Naive thymus-derived CD4-positive, alpha-beta T cell (primary cell): ENCODE measurements around the gene CAMTA1. TPM values are rescaled to one million over a fixed set of nuclear protein-coding genes. Genes with fewer than 3 reads are reported as not detected.
A peak's percentile ranks its signal among the peaks of the same experiment; 100 is the strongest.

Experiments
- ATAC-seq: fragments of 150-1000 bp; cut with Tn5 transposase; 2 replicates; pipeline ENCODE4 v1.10.0; 2021; ENCODE audit warnings: mild to moderate bottlenecking, moderate library complexity
- CTCF ChIA-PET: fragments of 350-600 bp; sonication (Branson Sonifier 250); formaldehyde crosslinking; loops from one replicate; lab custom pipeline; 2021; ENCODE audit warnings: antibody characterized with exemption; lab: Charles Lee
- POLR2A ChIA-PET: fragments of 350-600 bp; sonication (Branson Sonifier 250); formaldehyde crosslinking; loops from one replicate; lab custom pipeline; 2021; ENCODE audit warnings: antibody characterized with exemption, inconsistent platforms; lab: Charles Lee
- DNase-seq, 9 donors: peaks; one replicate each; pipeline versions ENCODE4 v3.0.0 to v3.0.0-alpha.2; 2020 to 2022; ENCODE audit warnings: mixed read lengths in 1 of 9
- H3K27ac ChIP-seq: one replicate; pipeline ENCODE4 v1.7.0; 2013; ENCODE audit warnings: mild to moderate bottlenecking, low read depth, low read length, moderate library complexity
- H3K27me3 ChIP-seq, 2 donors: one replicate each; pipeline ENCODE4 v1.7.0; 2013; ENCODE audit warnings: low read length in 2 of 2, mild to moderate bottlenecking in 2 of 2, moderate library complexity in 2 of 2; ENCODE audit not compliant: control insufficient read depth in 2 of 2, insufficient read depth in 2 of 2
- H3K36me3 ChIP-seq, 3 experiments: 1 replicate in 2 of 3; 2 replicates in 1 of 3; pipeline ENCODE4 v1.7.0; 2013; ENCODE audit warnings: low read length in 3 of 3, mild to moderate bottlenecking in 3 of 3, moderate library complexity in 1 of 3; ENCODE audit not compliant: insufficient read depth in 3 of 3, control insufficient read depth in 2 of 3
- H3K4me1 ChIP-seq, 2 donors: one replicate each; pipeline ENCODE4 v1.7.0; 2013; ENCODE audit warnings: low read length in 2 of 2, mild to moderate bottlenecking in 2 of 2, moderate library complexity in 1 of 2; ENCODE audit not compliant: control insufficient read depth in 2 of 2, insufficient read depth in 2 of 2
- H3K4me3 ChIP-seq: 2 replicates; pipeline ENCODE4 v1.7.0; 2013; ENCODE audit warnings: mild to moderate bottlenecking, low read length
- H3K9me3 ChIP-seq, 3 experiments: 1 replicate in 2 of 3; 2 replicates in 1 of 3; pipeline ENCODE4 v1.7.0; 2013; ENCODE audit warnings: low read length in 3 of 3; ENCODE audit not compliant: control insufficient read depth in 2 of 3
- H3K27ac Mint-ChIP-seq, 9 donors: one replicate each; pipeline ENCODE4 v1.8.0; 2020 to 2022; ENCODE audit warnings: mixed read lengths in 9 of 9, mild to moderate bottlenecking in 8 of 9, moderate library complexity in 5 of 9, inconsistent platforms in 2 of 9
- H3K27me3 Mint-ChIP-seq, 5 donors: one replicate each; pipeline ENCODE4 v1.8.0; 2021 to 2022; ENCODE audit warnings: mixed read lengths in 5 of 5, mild to moderate bottlenecking in 1 of 5
- H3K36me3 Mint-ChIP-seq, 5 donors: one replicate each; pipeline ENCODE4 v1.8.0; 2020 to 2022; ENCODE audit warnings: mixed read lengths in 5 of 5, mild to moderate bottlenecking in 3 of 5, inconsistent platforms in 1 of 5
- H3K4me1 Mint-ChIP-seq, 7 donors: one replicate each; pipeline ENCODE4 v1.8.0; 2020 to 2022; ENCODE audit warnings: mixed read lengths in 7 of 7, mild to moderate bottlenecking in 3 of 7, inconsistent platforms in 1 of 7
- H3K4me3 Mint-ChIP-seq, 10 donors: one replicate each; pipeline ENCODE4 v1.8.0; 2020 to 2022; ENCODE audit warnings: mild to moderate bottlenecking in 10 of 10, mixed read lengths in 10 of 10, moderate library complexity in 6 of 10, inconsistent platforms in 2 of 10
- H3K9me3 Mint-ChIP-seq, 11 donors: one replicate each; pipeline ENCODE4 v1.8.0; 2020 to 2022; ENCODE audit warnings: mixed read lengths in 11 of 11, mild to moderate bottlenecking in 4 of 11, inconsistent platforms in 1 of 11, moderate library complexity in 1 of 11
- intact Hi-C, 2 donors: fragments of 100-400 bp; cut with micrococcal nuclease; formaldehyde crosslinking; loops; one replicate each; pipeline ENCODE4 v1.15.1; 2023
- polyA plus RNA-seq, 2 donors: library from polyadenylated mRNA; unstranded; fragments of 300-500 nt; fragmentation: Illumina TruSeq; gene quantifications; one replicate each; pipeline ENCODE4 v1.2.3, GENCODE V29; 2021
- total RNA-seq, 6 experiments: library from RNA in 5 of 6; stranded (reverse) in 5 of 6; gene quantifications; 1 replicate in 5 of 6; 2 replicates in 1 of 6; pipeline ENCODE4 v1.2.3 and lab custom pipeline; 2021 to 2026

The CAMTA1 gene
- total and polyA plus RNA-seq, 7 experiments from 2014 or later = 38.1 to 68.6 (median 42.6) TPM

GRCh38 chr1:7049913-7050625, 264.8 kb downstream of the CAMTA1 start:
- H3K36me3 Mint-ChIP-seq = no peaks in the 10 kb centered on the region
- H3K4me3 Mint-ChIP-seq = no peak overlapping the region
- ChIA-PET POLR2A (no interaction called here), CTCF (no interaction called here)
- Histone ChIP-seq H3K4me3 (no peak overlapping the region), H3K4me1 (no peaks in the 10 kb centered on the region), H3K27ac (no peak overlapping the region), H3K27me3 (no peaks in the 10 kb centered on the region), H3K9me3 (no peaks in the 10 kb centered on the region), H3K36me3 (no peaks in the 10 kb centered on the region)
- no peaks in the 10 kb centered on the region for H3K4me1 Mint-ChIP-seq
- intact Hi-C loops = loop anchor here in 1 of 2 donors (10.0 kb wide), 1 partner anchor 595 kb away; no protein-coding TSS in a partner anchor
- H3K27ac Mint-ChIP-seq = peak overlapping the region in 1 of 9 donors; percentile 72
- DNase-seq (no peak), ATAC-seq (no peak)
- peaks cover 0 to 17% (median 13%) of the 10 kb centered on the region in 5 donors for H3K27me3 Mint-ChIP-seq
- peaks cover 0 to 5% (median 0%) of the 10 kb centered on the region in 11 donors for H3K9me3 Mint-ChIP-seq

- Mint-ChIP-seq H3K27me3 (peaks cover 0 to 14% (median 13%) of the 10 kb centered on the region in 5 donors), H3K4me1 (no peaks in the 10 kb centered on the region), H3K4me3 (no peak overlapping the region), H3K36me3 (no peaks in the 10 kb centered on the region), H3K9me3 (peaks cover 0 to 5% (median 0%) of the 10 kb centered on the region in 11 donors), H3K27ac (peak overlapping the region in 1 of 9 donors; percentile 72)
- ChIA-PET CTCF (no interaction called here), POLR2A (no interaction called here)
- intact Hi-C loops = no loop called here
- H3K4me3 ChIP-seq = no peak overlapping the region
- no peaks in the 10 kb centered on the region for H3K9me3 ChIP-seq
- H3K4me1 ChIP-seq = no peaks in the 10 kb centered on the region
- ATAC-seq (no peak), DNase-seq (no peak)
- H3K27me3 ChIP-seq = no peaks in the 10 kb centered on the region
- no peaks in the 10 kb centered on the region for H3K36me3 ChIP-seq
- no peak overlapping the region for H3K27ac ChIP-seq
These were observed 265.8 kb downstream of the CAMTA1 start for GRCh38 chr1:7050751-7051665.

- peaks cover 0 to 5% (median 0%) of the 10 kb centered on the region in 11 donors for H3K9me3 Mint-ChIP-seq
- Histone ChIP-seq H3K27ac (no peak overlapping the region), H3K4me1 (no peaks in the 10 kb centered on the region), H3K36me3 (no peaks in the 10 kb centered on the region), H3K4me3 (no peak overlapping the region), H3K27me3 (no peaks in the 10 kb centered on the region), H3K9me3 (no peaks in the 10 kb centered on the region)
- H3K4me3 Mint-ChIP-seq = no peak overlapping the region
- no peak for DNase-seq
- intact Hi-C loops = no loop called here
- no peak overlapping the region for H3K27ac Mint-ChIP-seq
- H3K27me3 Mint-ChIP-seq = peaks cover 0 to 14% (median 10%) of the 10 kb centered on the region in 5 donors
- H3K4me1 Mint-ChIP-seq = no peaks in the 10 kb centered on the region
- POLR2A ChIA-PET = no interaction called here
- ATAC-seq = no peak
- CTCF ChIA-PET = no interaction called here
- no peaks in the 10 kb centered on the region for H3K36me3 Mint-ChIP-seq
These were observed 267.4 kb downstream of the CAMTA1 start for GRCh38 chr1:7052701-7053100.

- Histone ChIP-seq H3K4me3 (no peak overlapping the region), H3K4me1 (no peaks in the 10 kb centered on the region), H3K36me3 (no peaks in the 10 kb centered on the region), H3K9me3 (no peaks in the 10 kb centered on the region), H3K27ac (no peak overlapping the region), H3K27me3 (no peaks in the 10 kb centered on the region)
- CTCF ChIA-PET = no interaction called here
- peaks cover 0 to 5% (median 0%) of the 10 kb centered on the region in 11 donors for H3K9me3 Mint-ChIP-seq
- H3K36me3 Mint-ChIP-seq = no peaks in the 10 kb centered on the region
- H3K27me3 Mint-ChIP-seq = peaks cover 0 to 22% (median 4%) of the 10 kb centered on the region in 5 donors
- ATAC-seq (no peak), DNase-seq (no peak)
- intact Hi-C loops = no loop called here
- POLR2A ChIA-PET = no interaction called here
- peaks cover 0 to 2% (median 0%) of the 10 kb centered on the region in 7 donors for H3K4me1 Mint-ChIP-seq
- H3K4me3 Mint-ChIP-seq = no peak overlapping the region
- H3K27ac Mint-ChIP-seq = no peak overlapping the region
These were observed 275.5 kb downstream of the CAMTA1 start for GRCh38 chr1:7060745-7061144.

GRCh38 chr1:7062346-7063061, 277.2 kb downstream of the CAMTA1 start:
- no peak for DNase-seq
- Histone ChIP-seq H3K27me3 (no peaks in the 10 kb centered on the region), H3K27ac (no peak overlapping the region), H3K9me3 (no peaks in the 10 kb centered on the region), H3K4me3 (no peak overlapping the region), H3K4me1 (no peaks in the 10 kb centered on the region), H3K36me3 (no peaks in the 10 kb centered on the region)
- intact Hi-C loops = no loop called here
- H3K27me3 Mint-ChIP-seq = peaks cover 0 to 30% (median 7%) of the 10 kb centered on the region in 5 donors
- H3K4me1 Mint-ChIP-seq = peaks cover 0 to 2% (median 0%) of the 10 kb centered on the region in 7 donors
- H3K27ac Mint-ChIP-seq = no peak overlapping the region
- H3K36me3 Mint-ChIP-seq = no peaks in the 10 kb centered on the region
- ATAC-seq = no peak
- POLR2A ChIA-PET = no interaction called here
- CTCF ChIA-PET = no interaction called here
- H3K4me3 Mint-ChIP-seq = no peak overlapping the region
- peaks cover 0 to 5% (median 0%) of the 10 kb centered on the region in 11 donors for H3K9me3 Mint-ChIP-seq

GRCh38 chr1:7063981-7064380, 278.7 kb downstream of the CAMTA1 start:
- ChIA-PET POLR2A (no interaction called here), CTCF (no interaction called here)
- DNase-seq (no peak), ATAC-seq (no peak)
- Histone ChIP-seq H3K27ac (no peak overlapping the region), H3K4me1 (no peaks in the 10 kb centered on the region), H3K9me3 (no peaks in the 10 kb centered on the region), H3K36me3 (no peaks in the 10 kb centered on the region), H3K27me3 (no peaks in the 10 kb centered on the region), H3K4me3 (no peak overlapping the region)
- H3K9me3 Mint-ChIP-seq = peaks cover 0 to 5% (median 0%) of the 10 kb centered on the region in 11 donors
- H3K4me1 Mint-ChIP-seq = peaks cover 0 to 2% (median 0%) of the 10 kb centered on the region in 7 donors
- no peak overlapping the region for H3K4me3 Mint-ChIP-seq
- peaks cover 0 to 31% (median 8%) of the 10 kb centered on the region in 5 donors for H3K27me3 Mint-ChIP-seq
- H3K27ac Mint-ChIP-seq = no peak overlapping the region
- intact Hi-C loops = no loop called here
- H3K36me3 Mint-ChIP-seq = no peaks in the 10 kb centered on the region
